WTC11 (cell line): ENCODE measurements around the gene COLQ. TPM values are rescaled to one million over a fixed set of nuclear protein-coding genes. Genes with fewer than 3 reads are reported as not detected.

Experiments used
- ATAC-seq: fragments of 200-7000 bp; cut with Tn5 transposase; 2 replicates; pipeline ENCODE4 v1.10.0; 2021; ENCODE audit warnings: mild to moderate bottlenecking, moderate library complexity
- CTCF ChIA-PET: fragments of 300-600 bp; sonication (Branson Sonifier 250); formaldehyde crosslinking; loops from one replicate; lab custom pipeline; 2021; ENCODE audit warnings: antibody characterized with exemption; lab: Charles Lee
- POLR2A ChIA-PET: fragments of 350-600 bp; sonication (Branson Sonifier 250); formaldehyde crosslinking; loops from one replicate; lab custom pipeline; 2021; ENCODE audit warnings: antibody characterized with exemption; lab: Charles Lee
- DNase-seq: peaks from one replicate; pipeline ENCODE4 v3.0.0; 2021; ENCODE audit warnings: low spot score
- H3K27ac Mint-ChIP-seq: 2 replicates; pipeline ENCODE4 v1.8.0; 2021; ENCODE audit warnings: mixed read lengths
- H3K27me3 Mint-ChIP-seq: 2 replicates; pipeline ENCODE4 v1.8.0; 2021; ENCODE audit warnings: low read depth, mild to moderate bottlenecking, moderate library complexity, mixed read lengths
- H3K36me3 Mint-ChIP-seq: 2 replicates; pipeline ENCODE4 v1.8.0; 2021; ENCODE audit warnings: mixed read lengths
- H3K4me1 Mint-ChIP-seq: 2 replicates; pipeline ENCODE4 v1.8.0; 2022; ENCODE audit warnings: mixed read lengths
- H3K4me3 Mint-ChIP-seq: 2 replicates; pipeline ENCODE4 v1.8.0; 2021; ENCODE audit warnings: mild to moderate bottlenecking, moderate library complexity, mixed read lengths
- H3K9me3 Mint-ChIP-seq: 2 replicates; pipeline ENCODE4 v1.8.0; 2021; ENCODE audit warnings: mixed read lengths
- AR ChIP-seq: fragments of 250-450 bp; sonication (Bioruptor Pico); IDR thresholded peaks from 2 replicates; pipeline ENCODE4 v1.9.0; 2021; ENCODE audit warnings: mild to moderate bottlenecking
- ATF1 ChIP-seq: sonication (generic); formaldehyde crosslinking; IDR thresholded peaks from 2 replicates; pipeline ENCODE4 v1.8.1; 2023; ENCODE audit warnings: mild to moderate bottlenecking, moderate library complexity, missing genetic modification reagents
- ATF6 ChIP-seq: sonication (generic); formaldehyde crosslinking; IDR thresholded peaks from 2 replicates; pipeline ENCODE4 v1.8.1; 2023; ENCODE audit warnings: mild to moderate bottlenecking, missing genetic modification reagents
- CBFB ChIP-seq: sonication (generic); formaldehyde crosslinking; IDR thresholded peaks from 2 replicates; pipeline ENCODE4 v1.8.1; 2022; ENCODE audit warnings: mild to moderate bottlenecking, low read depth, missing genetic modification reagents
- E2F1 ChIP-seq: sonication (generic); formaldehyde crosslinking; IDR thresholded peaks from 2 replicates; pipeline ENCODE4 v1.8.0; 2022; ENCODE audit warnings: mild to moderate bottlenecking, missing genetic modification reagents
- E2F5 ChIP-seq: sonication (generic); formaldehyde crosslinking; IDR thresholded peaks from 2 replicates; pipeline ENCODE4 v1.8.1; 2022; ENCODE audit warnings: mild to moderate bottlenecking, moderate library complexity, missing genetic modification reagents
- GABPB1 ChIP-seq: sonication (generic); formaldehyde crosslinking; IDR thresholded peaks from 2 replicates; pipeline ENCODE4 v1.8.1; 2023; ENCODE audit warnings: mild to moderate bottlenecking, missing genetic modification reagents
- JUN ChIP-seq: sonication (generic); formaldehyde crosslinking; IDR thresholded peaks from 2 replicates; pipeline ENCODE4 v1.8.0; 2023; ENCODE audit warnings: mild to moderate bottlenecking, missing genetic modification reagents
- MAX ChIP-seq: sonication (generic); formaldehyde crosslinking; IDR thresholded peaks from 2 replicates; pipeline ENCODE4 v1.8.0; 2022; ENCODE audit warnings: mild to moderate bottlenecking, missing genetic modification reagents
- NFE2L1 ChIP-seq: sonication (generic); formaldehyde crosslinking; IDR thresholded peaks from 2 replicates; pipeline ENCODE4 v1.8.1; 2023; ENCODE audit warnings: missing genetic modification reagents
- NR2C2 ChIP-seq: sonication (generic); formaldehyde crosslinking; IDR thresholded peaks from 2 replicates; pipeline ENCODE4 v1.8.0; 2022; ENCODE audit warnings: mild to moderate bottlenecking, missing genetic modification reagents
- OVOL2 ChIP-seq: fragments of 250-450 bp; sonication (Bioruptor Pico); IDR thresholded peaks from 2 replicates; pipeline ENCODE4 v1.9.0; 2021; ENCODE audit warnings: mild to moderate bottlenecking, borderline replicate concordance
- RELA ChIP-seq: sonication (generic); formaldehyde crosslinking; IDR thresholded peaks from 2 replicates; pipeline ENCODE4 v1.8.1; 2022; ENCODE audit warnings: missing genetic modification reagents, mild to moderate bottlenecking, borderline replicate concordance
- ZMAT4 ChIP-seq: fragments of 250-450 bp; sonication (Bioruptor Pico); IDR thresholded peaks from 2 replicates; pipeline ENCODE4 v1.9.0; 2021; ENCODE audit warnings: mild to moderate bottlenecking
- ZNF138 ChIP-seq: sonication (generic); formaldehyde crosslinking; conservative IDR thresholded peaks from 2 replicates; pipeline ENCODE4 v1.8.1; 2022; ENCODE audit warnings: mild to moderate bottlenecking, moderate library complexity, missing genetic modification reagents
- ZNF317 ChIP-seq: sonication (generic); formaldehyde crosslinking; IDR thresholded peaks from 2 replicates; pipeline ENCODE4 v1.8.1; 2023; ENCODE audit warnings: low read depth, mild to moderate bottlenecking, moderate library complexity, missing genetic modification reagents, borderline replicate concordance
- ZNF416 ChIP-seq: fragments of 250-450 bp; sonication (Bioruptor Pico); IDR thresholded peaks from 2 replicates; pipeline ENCODE4 v1.9.0; 2021; ENCODE audit warnings: mild to moderate bottlenecking, inconsistent platforms
- ZNF425 ChIP-seq: fragments of 250-450 bp; sonication (Bioruptor Pico); conservative IDR thresholded peaks from 2 replicates; pipeline ENCODE4 v1.9.0; 2021; ENCODE audit warnings: mild to moderate bottlenecking
- ZNF512 ChIP-seq: sonication (generic); formaldehyde crosslinking; IDR thresholded peaks from 2 replicates; pipeline ENCODE4 v1.8.1; 2022; ENCODE audit warnings: missing genetic modification reagents, borderline replicate concordance
- ZNF671 ChIP-seq: fragments of 250-450 bp; sonication (Bioruptor Pico); IDR thresholded peaks from 2 replicates; pipeline ENCODE4 v1.8.0; 2021; ENCODE audit warnings: mild to moderate bottlenecking
- total RNA-seq: library from RNA; stranded (reverse); gene quantifications from 3 replicates; pipeline ENCODE4 v1.2.3, GENCODE V29; 2021

Gene COLQ
- total RNA-seq, 1 experiment from 2014 or later = 2.2 TPM

GRCh38 chr3:15497964-15498363, 23.5 kb downstream of the COLQ start (continued):
- TF ChIP-seq E2F5 (CRISPR knock-in tag) = no peak

- Mint-ChIP-seq H3K9me3 (no peaks in the 10 kb centered on the region), H3K4me1 (peaks cover 24% of the 10 kb centered on the region), H3K36me3 (no peaks in the 10 kb centered on the region), H3K4me3 (no peak overlapping the region), H3K27ac (no peak overlapping the region), H3K27me3 (peaks cover 6% of the 10 kb centered on the region; the same call in 1 of the 2 replicates)
- ChIA-PET POLR2A (no interaction called here), CTCF (interaction anchor here (0.7 to 1.6 kb wide), 6 partner anchors 18 to 228 kb away, joined by 3 to 7 read pairs (median 3); no protein-coding TSS in a partner anchor)
- DNase-seq = no peak
- ATAC-seq = peak; percentile 12
- TF ChIP-seq ZNF512 (CRISPR knock-in tag) = no peak
- no peak for TF ChIP-seq CBFB (CRISPR knock-in tag)
- TF ChIP-seq E2F1 (CRISPR knock-in tag) = no peak
- TF ChIP-seq JUN = no peak
- no peak for TF ChIP-seq ZNF671 (CRISPR knock-in tag)
- TF ChIP-seq OVOL2 (CRISPR knock-in tag) = no peak
Measured at GRCh38 chr3:15496341-15496664, 25.2 kb downstream of the COLQ start.

GRCh38 chr3:15495461-15496340, 25.8 kb downstream of the COLQ start:
- Mint-ChIP-seq H3K27ac (no peak overlapping the region), H3K4me3 (no peak overlapping the region), H3K36me3 (no peaks in the 10 kb centered on the region), H3K27me3 (peaks cover 6% of the 10 kb centered on the region; the same call in 1 of the 2 replicates), H3K9me3 (no peaks in the 10 kb centered on the region), H3K4me1 (peaks cover 24% of the 10 kb centered on the region)
- ChIA-PET POLR2A (interaction anchor here (0.5 kb wide), 1 partner anchor 787 kb away, joined by 5 read pairs; no protein-coding TSS in a partner anchor), CTCF (interaction anchor here (0.7 to 1.6 kb wide), 8 partner anchors 19 to 479 kb away, joined by 3 to 7 read pairs (median 4); no protein-coding TSS in a partner anchor)
- ATAC-seq (peak; percentile 50), DNase-seq (no peak)
- TF ChIP-seq AR (CRISPR knock-in tag) (no peak), MAX (CRISPR knock-in tag) (no peak), ZMAT4 (no peak), ZNF317 (CRISPR knock-in tag) (no peak), ZNF416 (no peak), ATF6 (CRISPR knock-in tag) (no peak), GABPB1 (CRISPR knock-in tag) (no peak), ZNF138 (CRISPR knock-in tag) (no peak), ATF1 (no peak), NR2C2 (CRISPR knock-in tag) (no peak), ZNF425 (no peak), NFE2L1 (no peak), RELA (CRISPR knock-in tag) (no peak)
